Right lobe of liver (tissue), 4 donors: ENCODE data around the gene DCP1A.

Experiments
- POLR2A ChIP-seq: fragments of 450-650 bp; IDR thresholded peaks from one replicate; pipeline ENCODE4 v1.6.1; 2017; ENCODE audit warnings: antibody characterized with exemption, mild to moderate bottlenecking
- TF ChIP-seq, protein P1 (sequence below), 4 donors: fragments of 200-600 bp in 3 of 4; fragments of 450-650 bp in 1 of 4; IDR thresholded peaks; one replicate each; pipeline versions ENCODE4 v1.5.1 to v1.8.0; 2016 to 2022; ENCODE audit warnings: antibody characterized with exemption in 4 of 4, mild to moderate bottlenecking in 2 of 4
- donor health status: DM: no; HTN: no; CAD: no.
- donor health status: DM: no; HTN: no; CAD: no.
- donor health status: DM: no; HTN: yes; CAD: no.

DNA sequence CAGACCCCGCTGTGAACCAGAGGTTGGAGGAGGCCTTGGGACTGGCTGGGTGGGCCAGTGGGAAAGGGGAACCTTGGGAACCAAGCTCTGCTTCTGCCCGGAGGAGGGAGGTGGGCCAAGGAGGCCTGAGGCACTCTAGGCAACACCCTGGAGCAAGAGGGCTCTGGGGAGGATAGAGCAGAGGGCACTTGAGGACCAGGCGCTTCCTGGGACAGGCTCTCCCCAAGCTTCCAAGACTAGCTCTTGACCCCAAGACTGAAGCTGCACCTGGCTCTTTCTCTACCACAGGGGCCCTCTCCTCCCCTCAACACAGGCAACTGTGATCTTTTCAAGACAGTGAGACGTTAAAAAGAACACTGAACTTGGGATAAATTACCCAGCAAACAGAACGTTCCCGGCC is 111.8 kb downstream of the DCP1A start:
- TF ChIP-seq, protein P1, sequence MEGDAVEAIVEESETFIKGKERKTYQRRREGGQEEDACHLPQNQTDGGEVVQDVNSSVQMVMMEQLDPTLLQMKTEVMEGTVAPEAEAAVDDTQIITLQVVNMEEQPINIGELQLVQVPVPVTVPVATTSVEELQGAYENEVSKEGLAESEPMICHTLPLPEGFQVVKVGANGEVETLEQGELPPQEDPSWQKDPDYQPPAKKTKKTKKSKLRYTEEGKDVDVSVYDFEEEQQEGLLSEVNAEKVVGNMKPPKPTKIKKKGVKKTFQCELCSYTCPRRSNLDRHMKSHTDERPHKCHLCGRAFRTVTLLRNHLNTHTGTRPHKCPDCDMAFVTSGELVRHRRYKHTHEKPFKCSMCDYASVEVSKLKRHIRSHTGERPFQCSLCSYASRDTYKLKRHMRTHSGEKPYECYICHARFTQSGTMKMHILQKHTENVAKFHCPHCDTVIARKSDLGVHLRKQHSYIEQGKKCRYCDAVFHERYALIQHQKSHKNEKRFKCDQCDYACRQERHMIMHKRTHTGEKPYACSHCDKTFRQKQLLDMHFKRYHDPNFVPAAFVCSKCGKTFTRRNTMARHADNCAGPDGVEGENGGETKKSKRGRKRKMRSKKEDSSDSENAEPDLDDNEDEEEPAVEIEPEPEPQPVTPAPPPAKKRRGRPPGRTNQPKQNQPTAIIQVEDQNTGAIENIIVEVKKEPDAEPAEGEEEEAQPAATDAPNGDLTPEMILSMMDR (IDR thresholded peaks at IDR 0.05), result no peak
- TF ChIP-seq POLR2A, result no peak
